ENCODE measurements around the gene CLTB.

CLTB gene

GRCh38 chr5:176352116-176352878 is 64.0 kb downstream of the CLTB start:
- DNase-seq (ENCODE audit: low read depth): no peak

- no peak for DNase-seq (ENCODE audit: low read depth)
Measured at GRCh38 chr5:176350416-176350815, 65.9 kb downstream of the CLTB start.

GRCh38 chr5:176342766-176343458 is 73.4 kb downstream of the CLTB start:
- no peak for DNase-seq (ENCODE audit: low read depth)

Data from ELR (cell line).